ENCODE measurements around the gene NME3. TPM values are rescaled to one million over a fixed set of nuclear protein-coding genes. Genes with fewer than 3 reads are reported as not detected.

Gene NME3
- total and polyA plus RNA-seq, 2 of the 4 experiments (the other 2 are of a cell fraction) = 12.7 to 41.2 TPM

- Histone ChIP-seq H3K23ac (ENCODE audit: low read depth, low read length) (no peak overlapping the region), H3K9ac (ENCODE audit: low read depth, low read length) (no peak overlapping the region), H2BK120ac (ENCODE audit: low read depth, low read length) (no peak overlapping the region), H2AFZ (replicated peaks; ENCODE audit: low read length, poor library complexity) (no peak overlapping the region), H3K4me1 (ENCODE audit: control insufficient read depth, insufficient read depth, low read length) (no peaks in the 10 kb centered on the region), H3K27me3 (ENCODE audit: control insufficient read depth, insufficient read depth, low read length) (no peaks in the 10 kb centered on the region), H3K79me1 (ENCODE audit: low read depth in 1 of 2, low read length in 2 of 2) (no peaks in the 10 kb centered on the region), H3K14ac (replicated peaks; ENCODE audit: low read depth, low read length) (no peak overlapping the region), H2BK20ac (ENCODE audit: low read depth, low read length) (no peak overlapping the region), H3K56ac (ENCODE audit: extremely low read depth, insufficient read depth, low read length) (no peak overlapping the region), H4K91ac (ENCODE audit: insufficient read depth, low read depth, low read length) (no peak overlapping the region), H4K8ac (ENCODE audit: low read depth in 2 of 2, low read length in 2 of 2) (no peak overlapping the region), H3K9me1 (ENCODE audit: insufficient read depth, low read length) (no peaks in the 10 kb centered on the region), H3K4ac (ENCODE audit: low read depth, low read length) (no peak overlapping the region), H3K4me3 (ENCODE audit: insufficient read depth, low read depth, low read length) (no peak overlapping the region), H3K9me3 (ENCODE audit: control insufficient read depth, insufficient read depth, low read length) (no peaks in the 10 kb centered on the region), H2BK15ac (ENCODE audit: low read depth, low read length) (no peak overlapping the region), H4K5ac (ENCODE audit: low read depth, low read length) (no peak overlapping the region), H2BK5ac (ENCODE audit: low read depth, low read length, poor library complexity, severe bottlenecking) (no peak overlapping the region), H3K27ac (ENCODE audit: insufficient read depth, low read length) (no peak overlapping the region), H3K18ac (ENCODE audit: low read depth, low read length) (no peak overlapping the region), H3K36me3 (ENCODE audit: control insufficient read depth, insufficient read depth, low read length) (peaks cover 83% of the 10 kb centered on the region), H3K4me2 (ENCODE audit: low read depth, low read length) (no peak overlapping the region), H4K20me1 (ENCODE audit: insufficient read depth, low read length) (no peaks in the 10 kb centered on the region; the same call in 1 of the 2 replicates), H2AK5ac (ENCODE audit: low read depth, low read length) (no peak overlapping the region), H2AK9ac (replicated peaks; ENCODE audit: low read depth, low read length, poor library complexity) (no peak overlapping the region)
- no peak for DNase-seq
- CTCF ChIA-PET = interaction anchor here (1.3 kb wide), 1 partner anchor 51 kb away, joined by 4 read pairs; no protein-coding TSS in a partner anchor
- intact Hi-C loops (cut with micrococcal nuclease) = no loop called here
- 63% methylated on average over 18 of the region's 81 CpGs; no CpG with 5 or more reads in 1 of the 2 experiments for WGBS, 2 experiments (ENCODE audit: extremely low coverage in 2 of 2, insufficient read length in 1 of 2)
- in situ Hi-C loops (cut with MboI; ENCODE audit: low sequenced_read_pairs) = loop anchor here (5.0 kb wide), 1 partner anchor 52 kb away; no protein-coding TSS in a partner anchor
- dilution Hi-C loops (cut with HindIII; ENCODE audit: low sequenced_read_pairs, unreplicated experiment) = no loop called here
- no peak for TF ChIP-seq ELK1 (IDR thresholded peaks at IDR 0.05; ENCODE audit: borderline replicate concordance, low read depth, low read length)
- TF ChIP-seq RAD21 (IDR thresholded peaks at IDR 0.05; ENCODE audit: low read length) = peak; percentile 37
- TF ChIP-seq CTCF (conservative IDR thresholded peaks at IDR 0.05; ENCODE audit: low read depth, low read length) = peak; percentile 27; the same call in 1 of the 2 replicates
- no peak for TF ChIP-seq POLR2A (IDR thresholded peaks at IDR 0.05; ENCODE audit: low read depth, low read length)
- POLR2A ChIA-PET (ENCODE audit: unreplicated experiment) = no interaction called here
- BruUV-seq (replicated peaks) = no TSS peak
- ATAC-seq (ENCODE audit: low read depth) = no peak
Observed at GRCh38 chr16:1763521-1764511, 7.5 kb downstream of the NME3 start.
